HT1080 (cell line): ENCODE measurements around the gene AIM2. TPM values are rescaled to one million over a fixed set of nuclear protein-coding genes. Genes with fewer than 3 reads are reported as not detected.
"Not testable (repeated sequence)": the region's sequence is repeated elsewhere in the genome, so short reads cannot be mapped to it uniquely, and the experiment has no call there.

Experiments
- DNase-seq: peaks from one replicate; pipeline ENCODE4 v3.0.0-alpha.2; 2015; ENCODE audit warnings: low read depth
- total RNA-seq: library from RNA; depleted of rRNA; stranded (reverse); fragments of >200 nt; shearing (Covaris generic); gene quantifications from 2 replicates; pipeline ENCODE4 v1.2.3, GENCODE V29; 2014

AIM2 gene
- total RNA-seq, 1 experiment from 2014 or later: 1.2 TPM

GRCh38 chr1:159081626-159082025 lies 5.1 kb upstream of the AIM2 start:
- no peak for DNase-seq

GRCh38 chr1:159079525-159079924 lies 3.0 kb upstream of the AIM2 start:
- peak; percentile 8 for DNase-seq

- DNase-seq: peak; percentile 94
These were observed 775 bp upstream of the AIM2 start for GRCh38 chr1:159077120-159077961.

- DNase-seq: peak; percentile 61
These were observed 4.5 kb downstream of the AIM2 start for GRCh38 chr1:159071970-159072582.

- DNase-seq: peak; percentile 79
These were observed 7.7 kb downstream of the AIM2 start for GRCh38 chr1:159068886-159069285.

- DNase-seq: no peak
These were observed 8.6 kb downstream of the AIM2 start for GRCh38 chr1:159067699-159068621.

- no peak for DNase-seq
These were observed 10.5 kb downstream of the AIM2 start for GRCh38 chr1:159066108-159066507.

GRCh38 chr1:159065106-159065505 lies 11.5 kb downstream of the AIM2 start:
- DNase-seq: no peak

- no peak for DNase-seq
These were observed 17.8 kb downstream of the AIM2 start for GRCh38 chr1:159058751-159059150.

- no peak for DNase-seq
These were observed 20.4 kb downstream of the AIM2 start for GRCh38 chr1:159056069-159056698.

GRCh38 chr1:159055181-159055641 lies 21.4 kb downstream of the AIM2 start:
- DNase-seq: no peak

GRCh38 chr1:159054427-159054826 lies 22.1 kb downstream of the AIM2 start:
- DNase-seq: no peak

- no peak for DNase-seq
These were observed 25.1 kb downstream of the AIM2 start for GRCh38 chr1:159051436-159051835.

- not testable (repeated sequence) for DNase-seq
These were observed 30.1 kb downstream of the AIM2 start for GRCh38 chr1:159046486-159046885.

GRCh38 chr1:159040893-159041724 lies 35.5 kb downstream of the AIM2 start:
- no peak for DNase-seq

- no peak for DNase-seq
These were observed 36.4 kb downstream of the AIM2 start for GRCh38 chr1:159040206-159040605.

- no peak for DNase-seq
These were observed 45.6 kb downstream of the AIM2 start for GRCh38 chr1:159030877-159031447.

- DNase-seq: no peak
These were observed 46.3 kb downstream of the AIM2 start for GRCh38 chr1:159030311-159030710.

GRCh38 chr1:159026841-159027240 lies 49.7 kb downstream of the AIM2 start:
- not testable (repeated sequence) for DNase-seq

- DNase-seq: no peak
These were observed 51.5 kb downstream of the AIM2 start for GRCh38 chr1:159025043-159025442.
